Muscle layer of colon (tissue), 2 donors: ENCODE data around the gene VASP.

Experiments used
- H3K27ac ChIP-seq: one replicate; pipeline ENCODE4 v1.7.0; 2013; ENCODE audit warnings: low read depth, mild to moderate bottlenecking, low read length, moderate library complexity
- H3K27me3 ChIP-seq, 2 donors: one replicate each; pipeline ENCODE4 v1.7.0; 2013; ENCODE audit warnings: low read length in 2 of 2, mild to moderate bottlenecking in 2 of 2; ENCODE audit not compliant: insufficient read depth in 2 of 2, control insufficient read depth in 1 of 2
- H3K36me3 ChIP-seq: one replicate; pipeline ENCODE4 v1.7.0; 2013; ENCODE audit warnings: mild to moderate bottlenecking, low read length; ENCODE audit not compliant: insufficient read depth
- H3K4me1 ChIP-seq: one replicate; pipeline ENCODE4 v1.7.0; 2013; ENCODE audit warnings: mild to moderate bottlenecking, low read length; ENCODE audit not compliant: insufficient read depth
- H3K4me3 ChIP-seq, 2 donors: one replicate each; pipeline ENCODE4 v1.7.0; 2013; ENCODE audit warnings: low read length in 2 of 2, low read depth in 1 of 2, mild to moderate bottlenecking in 1 of 2, moderate library complexity in 1 of 2
- H3K9ac ChIP-seq: one replicate; pipeline ENCODE4 v1.7.0; 2013; ENCODE audit warnings: low read length
- H3K9me3 ChIP-seq: one replicate; pipeline ENCODE4 v1.7.0; 2013; ENCODE audit warnings: mild to moderate bottlenecking, low read length
- donor health status: abdominal sarcoma.
- donor health status: Adenocarcinoma of cecum.

The VASP gene

DNA sequence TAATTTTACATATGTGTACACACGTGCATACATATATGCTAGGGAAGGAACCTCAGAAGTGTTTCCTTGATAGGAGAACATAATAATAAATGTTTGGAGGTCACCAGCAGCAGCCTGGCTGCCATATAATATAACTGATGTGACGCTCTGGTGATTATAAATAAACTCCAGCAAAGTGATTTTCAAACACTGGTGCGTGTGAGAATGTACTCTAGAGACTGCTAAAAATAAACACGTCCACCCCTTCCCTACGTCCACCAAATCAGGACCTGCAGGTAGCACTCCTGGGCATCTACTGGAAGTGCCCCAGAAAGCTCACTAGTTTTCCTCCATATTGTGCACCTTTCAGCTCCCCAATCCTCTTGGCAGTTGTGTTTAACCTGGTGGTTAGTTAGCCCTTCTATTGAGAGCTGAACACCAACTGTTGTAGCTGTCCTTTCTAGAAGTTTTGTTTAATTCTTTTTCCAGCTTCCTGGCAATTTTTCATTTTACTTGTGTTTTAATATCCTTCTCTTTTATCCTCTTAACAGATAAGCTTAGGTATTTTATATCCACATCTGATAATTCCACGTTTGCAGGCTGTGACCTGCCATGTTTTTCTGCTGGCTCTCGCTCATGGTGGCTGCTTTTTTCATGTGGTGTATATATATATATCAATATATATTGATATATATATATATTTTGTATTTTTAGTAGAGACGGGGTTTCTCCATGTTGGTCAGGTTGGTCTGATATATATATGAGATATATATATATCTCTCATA lies 64.4 kb downstream of the VASP start:
- H3K36me3 ChIP-seq = no peaks in the 10 kb centered on the region
- H3K27ac ChIP-seq = no peak overlapping the region
- H3K9me3 ChIP-seq = no peaks in the 10 kb centered on the region
- peaks cover 5% of the 10 kb centered on the region for H3K4me1 ChIP-seq
- no peak overlapping the region for H3K4me3 ChIP-seq
- no peaks in the 10 kb centered on the region for H3K27me3 ChIP-seq
- H3K9ac ChIP-seq = no peak overlapping the region

DNA sequence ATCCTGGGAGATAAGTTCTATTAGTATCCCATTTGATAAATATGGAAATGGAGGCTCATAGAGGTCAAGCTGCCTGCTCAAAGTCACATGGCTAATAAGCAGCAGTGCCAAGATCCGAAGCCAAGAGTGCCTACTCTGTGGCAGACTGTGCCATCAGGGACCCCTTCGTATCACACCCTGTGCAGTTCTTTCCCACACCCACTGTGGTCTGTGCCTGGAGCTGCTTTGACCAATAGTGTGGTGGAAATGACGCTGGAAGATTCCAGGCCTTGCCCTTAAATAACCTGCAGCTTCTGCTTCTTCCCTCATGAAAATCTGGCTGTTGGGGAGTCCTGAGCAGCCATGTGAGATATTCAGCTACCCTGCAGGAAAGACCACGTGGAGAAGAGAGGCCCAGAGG lies 67.2 kb downstream of the VASP start:
- H3K27me3 ChIP-seq = no peaks in the 10 kb centered on the region
- no peak overlapping the region for H3K4me3 ChIP-seq
- H3K27ac ChIP-seq = peak overlapping the region; percentile 24
- no peaks in the 10 kb centered on the region for H3K36me3 ChIP-seq
- no peaks in the 10 kb centered on the region for H3K9me3 ChIP-seq
- H3K4me1 ChIP-seq = peaks cover 18% of the 10 kb centered on the region
- no peak overlapping the region for H3K9ac ChIP-seq

DNA sequence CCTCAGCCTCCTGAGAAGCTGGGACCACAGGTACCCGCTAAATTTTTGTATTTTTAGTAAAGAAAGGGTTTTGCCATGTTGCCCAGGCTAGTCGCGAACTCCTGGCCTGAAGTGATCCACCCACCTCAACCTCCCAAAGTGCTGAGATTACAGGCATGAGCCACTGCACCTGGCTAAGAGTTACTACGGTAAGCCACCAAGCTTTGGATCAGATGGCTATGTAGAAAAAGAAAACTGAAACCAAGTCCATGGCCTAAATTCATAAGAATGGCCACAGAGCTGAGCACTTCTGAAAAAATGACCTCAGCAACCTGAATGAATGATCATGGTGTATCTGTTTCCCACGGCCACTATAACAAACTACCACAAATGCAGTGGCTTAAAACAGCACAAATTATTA lies 67.9 kb downstream of the VASP start:
- no peak overlapping the region for H3K4me3 ChIP-seq
- no peak overlapping the region for H3K9ac ChIP-seq
- H3K9me3 ChIP-seq = no peaks in the 10 kb centered on the region
- peaks cover 18% of the 10 kb centered on the region for H3K4me1 ChIP-seq
- no peaks in the 10 kb centered on the region for H3K36me3 ChIP-seq
- peak overlapping the region; percentile 24 for H3K27ac ChIP-seq
- H3K27me3 ChIP-seq = no peaks in the 10 kb centered on the region
